Neural cell (in vitro differentiated cells): Measurements from ENCODE around the gene TIMM9. TPM values are rescaled to one million over a fixed set of nuclear protein-coding genes. Genes with fewer than 3 reads are reported as not detected.

ENCODE experiments used
- H2AFZ ChIP-seq: fragments of 200-600, 300-800 bp; sonication (generic), shearing (Covaris generic); 2 replicates; pipeline ENCODE4 v1.6.0; 2014; ENCODE audit warnings: low read depth, mild to moderate bottlenecking, antibody characterized with exemption, low read length, moderate library complexity
- H3F3A ChIP-seq: fragments of 200-600 bp; shearing (Covaris generic); 2 replicates; pipeline ENCODE4 v1.6.1; 2016; ENCODE audit warnings: mild to moderate bottlenecking, moderate library complexity, mixed read lengths, antibody characterized with exemption, low read length; ENCODE audit not compliant: insufficient read depth, poor library complexity, severe bottlenecking
- H3K27ac ChIP-seq: fragments of 200-600, 300-800 bp; sonication (generic), shearing (Covaris generic); 2 replicates; pipeline ENCODE4 v1.5.1; 2014; ENCODE audit warnings: mild to moderate bottlenecking, low read length, moderate library complexity
- H3K27me3 ChIP-seq: fragments of 300-800, 200-600 bp; sonication (generic), shearing (Covaris generic); 2 replicates; pipeline ENCODE4 v1.6.0; 2014; ENCODE audit warnings: mild to moderate bottlenecking, low read depth, low read length, moderate library complexity; ENCODE audit not compliant: insufficient read depth
- H3K36me3 ChIP-seq: fragments of 300-800, 200-600 bp; sonication (generic), shearing (Covaris generic); 2 replicates; pipeline ENCODE4 v1.5.1; 2014; ENCODE audit warnings: mild to moderate bottlenecking, antibody characterized with exemption, low read length, moderate library complexity; ENCODE audit not compliant: insufficient read depth
- H3K4me2 ChIP-seq: fragments of 300-800, 200-600 bp; sonication (generic), shearing (Covaris generic); 2 replicates; pipeline ENCODE4 v1.6.0; 2014; ENCODE audit warnings: mild to moderate bottlenecking, low read length
- H3K4me3 ChIP-seq: fragments of 300-800, 200-600 bp; sonication (generic), shearing (Covaris generic); 2 replicates; pipeline ENCODE4 v1.5.1; 2014; ENCODE audit warnings: mild to moderate bottlenecking, low read length, moderate library complexity
- H3K79me2 ChIP-seq: fragments of 200-600 bp; shearing (Covaris generic); replicated peaks from 2 replicates; pipeline ENCODE4 v1.6.0; 2014; ENCODE audit warnings: mild to moderate bottlenecking, low read length, moderate library complexity; ENCODE audit not compliant: insufficient read depth
- H3K9ac ChIP-seq: fragments of 300-800, 200-600 bp; sonication (generic), shearing (Covaris generic); 2 replicates; pipeline ENCODE4 v1.6.1; 2016; ENCODE audit warnings: mild to moderate bottlenecking, low read length, mixed read lengths
- H3K9me2 ChIP-seq: fragments of 200-600 bp; shearing (Covaris generic); 2 replicates; pipeline ENCODE4 v1.6.1; 2016; ENCODE audit warnings: mild to moderate bottlenecking, low read length, mixed read lengths; ENCODE audit not compliant: insufficient read depth
- H3K9me3 ChIP-seq: fragments of 200-600, 300-800 bp; sonication (generic), shearing (Covaris generic); 2 replicates; pipeline ENCODE4 v1.6.1; 2016; ENCODE audit warnings: mild to moderate bottlenecking, mixed run types, low read length, moderate library complexity, mixed read lengths
- H4K20me1 ChIP-seq: fragments of 200-600 bp; shearing (Covaris generic); 2 replicates; pipeline ENCODE4 v1.6.1; 2016; ENCODE audit warnings: mild to moderate bottlenecking, mixed run types; ENCODE audit not compliant: insufficient read depth
- EP300 ChIP-seq: fragments of 450-650 bp; conservative IDR thresholded peaks from 2 replicates; pipeline ENCODE4 v1.6.1; 2014; ENCODE audit warnings: antibody characterized with exemption, mild to moderate bottlenecking, moderate library complexity; ENCODE audit not compliant: poor library complexity, severe bottlenecking
- EZH2 ChIP-seq: fragments of 200-600, 300-800 bp; shearing (Covaris generic), sonication (generic); IDR thresholded peaks from 2 replicates; pipeline ENCODE4 v1.6.1; 2014; ENCODE audit warnings: antibody characterized with exemption, low read length, borderline replicate concordance, mild to moderate bottlenecking; ENCODE audit not compliant: insufficient read depth, poor library complexity, severe bottlenecking
- MXI1 ChIP-seq: fragments of 450-650 bp; conservative IDR thresholded peaks from 2 replicates; pipeline ENCODE4 v1.6.1; 2014; ENCODE audit warnings: antibody characterized with exemption, mild to moderate bottlenecking; ENCODE audit not compliant: poor library complexity, severe bottlenecking
- POLR2AphosphoS5 ChIP-seq: IDR thresholded peaks from 2 replicates; pipeline ENCODE4 v1.6.1; 2012
- RAD21 ChIP-seq: fragments of 450-650 bp; conservative IDR thresholded peaks from 2 replicates; pipeline ENCODE4 v1.6.1; 2014; ENCODE audit warnings: antibody characterized with exemption, mild to moderate bottlenecking, moderate library complexity
- SMC3 ChIP-seq: fragments of 450-650 bp; conservative IDR thresholded peaks from 2 replicates; pipeline ENCODE4 v1.6.1; 2014; ENCODE audit warnings: antibody characterized with exemption, mild to moderate bottlenecking, moderate library complexity; ENCODE audit not compliant: poor library complexity
- TAF1 ChIP-seq: IDR thresholded peaks from 2 replicates; pipeline ENCODE4 v1.6.1; 2012; ENCODE audit warnings: low read depth
- polyA plus RNA-seq: library from polyadenylated mRNA; depleted of rRNA; stranded (reverse); fragments of >200 nt; gene quantifications from 2 replicates; pipeline ENCODE4 v1.2.3, GENCODE V29; 2014
- TF ChIP-seq, protein P1 (sequence below): fragments of 450-650 bp; IDR thresholded peaks from 2 replicates; pipeline ENCODE4 v1.5.1; 2014; ENCODE audit warnings: antibody characterized with exemption, mild to moderate bottlenecking, moderate library complexity; ENCODE audit not compliant: poor library complexity, severe bottlenecking
- TF ChIP-seq, protein P2 (sequence below): IDR thresholded peaks from 2 replicates; pipeline ENCODE4 v1.6.1; 2012; ENCODE audit warnings: borderline replicate concordance

Gene TIMM9
- polyA plus RNA-seq, 1 donor from 2014 or later: 51.1 TPM

DNA sequence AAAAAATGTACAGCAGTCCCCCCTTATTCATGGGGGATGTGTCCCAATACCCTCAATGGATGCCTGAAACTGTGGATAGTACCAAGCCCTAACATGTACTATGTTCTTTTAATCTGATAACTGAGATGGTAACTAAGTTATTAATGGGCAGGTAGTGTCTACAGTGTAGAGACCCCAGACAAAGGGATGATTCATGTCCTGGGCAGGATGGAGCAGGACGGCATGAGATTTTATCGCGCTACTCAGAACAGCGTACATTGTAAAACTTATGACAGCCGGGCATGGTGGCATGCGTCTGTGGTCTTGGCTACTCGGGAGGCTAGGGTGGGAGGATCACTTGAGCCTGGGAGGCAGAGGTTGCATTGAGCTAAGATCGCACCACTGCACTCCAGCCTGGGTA is 37.3 kb upstream of the TIMM9 start:
- Histone ChIP-seq H3K27me3 (no peaks in the 10 kb centered on the region), H3K79me2 (no peaks in the 10 kb centered on the region), H3F3A (no peaks in the 10 kb centered on the region), H3K36me3 (no peaks in the 10 kb centered on the region), H3K4me2 (no peak overlapping the region), H3K9me3 (no peaks in the 10 kb centered on the region), H3K27ac (no peak overlapping the region), H3K4me3 (no peak overlapping the region), H3K9ac (no peak overlapping the region), H3K9me2 (no peaks in the 10 kb centered on the region), H2AFZ (no peak overlapping the region), H4K20me1 (no peaks in the 10 kb centered on the region)
- TF ChIP-seq POLR2AphosphoS5 (no peak), EP300 (no peak), MXI1 (no peak), EZH2 (no peak), RAD21 (no peak)

DNA sequence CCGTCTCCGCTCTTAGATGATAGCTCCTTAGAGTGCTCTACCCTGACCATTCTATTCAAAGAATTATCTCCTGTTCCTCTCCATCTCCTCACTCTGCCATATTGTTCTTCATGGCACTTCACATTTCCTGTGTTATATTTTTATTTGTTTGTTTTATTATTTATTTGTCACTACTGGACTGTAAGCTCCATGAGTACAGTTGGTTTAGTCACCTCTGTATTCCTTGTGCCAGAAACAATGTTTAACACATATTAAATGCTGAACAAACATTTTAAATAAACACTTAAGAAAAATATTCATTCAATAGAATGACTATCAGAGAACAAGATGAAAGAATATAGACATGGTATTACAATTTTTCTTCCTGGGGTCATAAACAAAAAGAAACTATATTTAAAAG is 35.8 kb upstream of the TIMM9 start:
- Histone ChIP-seq H3K9ac (no peak overlapping the region), H3K4me2 (no peak overlapping the region), H2AFZ (no peak overlapping the region), H3K9me2 (no peaks in the 10 kb centered on the region), H3F3A (no peaks in the 10 kb centered on the region), H3K27ac (no peak overlapping the region), H3K36me3 (no peaks in the 10 kb centered on the region), H3K27me3 (no peaks in the 10 kb centered on the region), H4K20me1 (no peaks in the 10 kb centered on the region), H3K9me3 (no peaks in the 10 kb centered on the region), H3K4me3 (no peak overlapping the region), H3K79me2 (no peaks in the 10 kb centered on the region)
- TF ChIP-seq SMC3 (no peak), POLR2AphosphoS5 (no peak), RAD21 (no peak), TAF1 (no peak), MXI1 (no peak), EP300 (no peak), EZH2 (no peak)
- TF ChIP-seq, protein P1, sequence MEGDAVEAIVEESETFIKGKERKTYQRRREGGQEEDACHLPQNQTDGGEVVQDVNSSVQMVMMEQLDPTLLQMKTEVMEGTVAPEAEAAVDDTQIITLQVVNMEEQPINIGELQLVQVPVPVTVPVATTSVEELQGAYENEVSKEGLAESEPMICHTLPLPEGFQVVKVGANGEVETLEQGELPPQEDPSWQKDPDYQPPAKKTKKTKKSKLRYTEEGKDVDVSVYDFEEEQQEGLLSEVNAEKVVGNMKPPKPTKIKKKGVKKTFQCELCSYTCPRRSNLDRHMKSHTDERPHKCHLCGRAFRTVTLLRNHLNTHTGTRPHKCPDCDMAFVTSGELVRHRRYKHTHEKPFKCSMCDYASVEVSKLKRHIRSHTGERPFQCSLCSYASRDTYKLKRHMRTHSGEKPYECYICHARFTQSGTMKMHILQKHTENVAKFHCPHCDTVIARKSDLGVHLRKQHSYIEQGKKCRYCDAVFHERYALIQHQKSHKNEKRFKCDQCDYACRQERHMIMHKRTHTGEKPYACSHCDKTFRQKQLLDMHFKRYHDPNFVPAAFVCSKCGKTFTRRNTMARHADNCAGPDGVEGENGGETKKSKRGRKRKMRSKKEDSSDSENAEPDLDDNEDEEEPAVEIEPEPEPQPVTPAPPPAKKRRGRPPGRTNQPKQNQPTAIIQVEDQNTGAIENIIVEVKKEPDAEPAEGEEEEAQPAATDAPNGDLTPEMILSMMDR: no peak
- TF ChIP-seq, protein P2, sequence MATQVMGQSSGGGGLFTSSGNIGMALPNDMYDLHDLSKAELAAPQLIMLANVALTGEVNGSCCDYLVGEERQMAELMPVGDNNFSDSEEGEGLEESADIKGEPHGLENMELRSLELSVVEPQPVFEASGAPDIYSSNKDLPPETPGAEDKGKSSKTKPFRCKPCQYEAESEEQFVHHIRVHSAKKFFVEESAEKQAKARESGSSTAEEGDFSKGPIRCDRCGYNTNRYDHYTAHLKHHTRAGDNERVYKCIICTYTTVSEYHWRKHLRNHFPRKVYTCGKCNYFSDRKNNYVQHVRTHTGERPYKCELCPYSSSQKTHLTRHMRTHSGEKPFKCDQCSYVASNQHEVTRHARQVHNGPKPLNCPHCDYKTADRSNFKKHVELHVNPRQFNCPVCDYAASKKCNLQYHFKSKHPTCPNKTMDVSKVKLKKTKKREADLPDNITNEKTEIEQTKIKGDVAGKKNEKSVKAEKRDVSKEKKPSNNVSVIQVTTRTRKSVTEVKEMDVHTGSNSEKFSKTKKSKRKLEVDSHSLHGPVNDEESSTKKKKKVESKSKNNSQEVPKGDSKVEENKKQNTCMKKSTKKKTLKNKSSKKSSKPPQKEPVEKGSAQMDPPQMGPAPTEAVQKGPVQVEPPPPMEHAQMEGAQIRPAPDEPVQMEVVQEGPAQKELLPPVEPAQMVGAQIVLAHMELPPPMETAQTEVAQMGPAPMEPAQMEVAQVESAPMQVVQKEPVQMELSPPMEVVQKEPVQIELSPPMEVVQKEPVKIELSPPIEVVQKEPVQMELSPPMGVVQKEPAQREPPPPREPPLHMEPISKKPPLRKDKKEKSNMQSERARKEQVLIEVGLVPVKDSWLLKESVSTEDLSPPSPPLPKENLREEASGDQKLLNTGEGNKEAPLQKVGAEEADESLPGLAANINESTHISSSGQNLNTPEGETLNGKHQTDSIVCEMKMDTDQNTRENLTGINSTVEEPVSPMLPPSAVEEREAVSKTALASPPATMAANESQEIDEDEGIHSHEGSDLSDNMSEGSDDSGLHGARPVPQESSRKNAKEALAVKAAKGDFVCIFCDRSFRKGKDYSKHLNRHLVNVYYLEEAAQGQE: no peak

DNA sequence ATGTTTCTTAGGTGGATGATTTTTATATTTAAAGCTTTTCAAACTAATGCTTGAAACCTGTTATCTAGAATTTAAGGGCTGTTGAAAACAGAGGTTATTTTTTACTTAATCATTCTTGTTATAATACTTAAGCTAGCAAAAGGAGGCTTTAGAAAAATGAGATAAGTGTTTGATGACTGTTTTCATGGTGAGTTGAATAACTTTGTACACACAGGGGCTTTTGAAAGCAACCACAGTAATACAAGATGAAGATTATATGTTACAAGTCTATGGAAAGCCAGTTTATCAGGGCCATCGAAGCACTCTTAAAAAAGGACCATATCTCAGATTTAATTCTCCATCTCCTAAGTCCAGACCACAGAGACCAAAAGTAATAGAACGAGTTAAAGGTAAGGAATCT is 33.4 kb upstream of the TIMM9 start:
- Histone ChIP-seq H3K9me2 (no peaks in the 10 kb centered on the region), H3K4me3 (no peak overlapping the region), H3K36me3 (no peaks in the 10 kb centered on the region), H3K9ac (no peak overlapping the region), H3K79me2 (no peaks in the 10 kb centered on the region), H3K9me3 (no peaks in the 10 kb centered on the region), H3F3A (no peaks in the 10 kb centered on the region), H3K27ac (no peak overlapping the region), H2AFZ (no peak overlapping the region), H4K20me1 (no peaks in the 10 kb centered on the region), H3K4me2 (no peak overlapping the region), H3K27me3 (no peaks in the 10 kb centered on the region)
- TF ChIP-seq SMC3 (no peak), TAF1 (no peak), MXI1 (no peak), RAD21 (no peak), EZH2 (no peak), EP300 (no peak), POLR2AphosphoS5 (no peak)
- TF ChIP-seq, protein P1: no peak
- TF ChIP-seq, protein P2: no peak
